ENCODE data around the gene CACNG8.

CACNG8 gene

GRCh38 chr19:53992211-53992610 lies 29.5 kb downstream of the CACNG8 start:
- DNase-seq (ENCODE audit: low read depth, low spot score), result no peak

GRCh38 chr19:53992815-53993214 lies 30.1 kb downstream of the CACNG8 start:
- DNase-seq (ENCODE audit: low read depth, low spot score), result no peak

GRCh38 chr19:53993448-53993847 lies 30.7 kb downstream of the CACNG8 start:
- no peak for DNase-seq (ENCODE audit: low read depth, low spot score)

GRCh38 chr19:53994811-53995210 lies 32.1 kb downstream of the CACNG8 start:
- DNase-seq (ENCODE audit: low read depth, low spot score), result no peak

DNA sequence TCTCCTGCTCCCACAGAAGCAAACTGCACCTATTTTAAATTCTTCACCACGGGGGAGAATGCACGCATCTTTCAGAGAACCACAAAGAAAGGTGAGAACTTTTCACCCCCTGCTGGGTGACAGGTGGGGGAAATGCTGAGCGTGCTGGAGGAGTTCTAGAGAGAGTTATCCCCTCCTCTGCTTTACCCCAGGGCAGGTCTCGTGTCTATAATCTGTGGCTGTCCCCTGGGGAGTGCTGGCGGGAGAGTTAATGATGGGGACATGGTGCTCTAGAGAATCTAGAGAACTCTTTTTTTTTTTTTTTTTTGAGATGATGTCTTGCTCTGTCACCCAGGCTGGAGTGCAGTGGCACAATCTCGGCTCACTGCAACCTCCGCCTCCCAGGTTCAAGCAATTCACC lies 35.5 kb downstream of the CACNG8 start:
- no peak for DNase-seq (ENCODE audit: low read depth, low spot score)

DNA sequence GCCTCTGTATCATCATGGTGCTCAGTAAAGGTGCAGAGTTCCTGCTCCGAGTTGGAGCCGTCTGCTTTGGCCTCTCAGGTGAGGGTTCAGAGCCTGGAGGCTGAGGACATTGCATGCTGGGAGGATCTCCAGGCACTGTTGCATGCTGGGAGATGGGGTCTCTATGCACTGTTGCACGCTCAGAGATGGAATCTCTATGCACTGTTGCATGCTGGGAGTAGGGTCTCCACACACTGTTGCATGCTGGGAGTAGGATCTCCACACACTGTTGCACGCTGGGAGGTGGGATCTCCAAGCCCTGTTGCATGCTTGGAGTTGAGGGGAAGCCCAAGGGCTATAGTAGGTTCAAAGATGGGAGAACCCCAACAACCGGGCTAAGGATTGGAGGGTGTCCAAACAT lies 37.0 kb downstream of the CACNG8 start:
- no peak for DNase-seq (ENCODE audit: low read depth, low spot score)

GRCh38 chr19:54001496-54001895 lies 38.8 kb downstream of the CACNG8 start:
- DNase-seq (ENCODE audit: low read depth, low spot score), result no peak

DNA sequence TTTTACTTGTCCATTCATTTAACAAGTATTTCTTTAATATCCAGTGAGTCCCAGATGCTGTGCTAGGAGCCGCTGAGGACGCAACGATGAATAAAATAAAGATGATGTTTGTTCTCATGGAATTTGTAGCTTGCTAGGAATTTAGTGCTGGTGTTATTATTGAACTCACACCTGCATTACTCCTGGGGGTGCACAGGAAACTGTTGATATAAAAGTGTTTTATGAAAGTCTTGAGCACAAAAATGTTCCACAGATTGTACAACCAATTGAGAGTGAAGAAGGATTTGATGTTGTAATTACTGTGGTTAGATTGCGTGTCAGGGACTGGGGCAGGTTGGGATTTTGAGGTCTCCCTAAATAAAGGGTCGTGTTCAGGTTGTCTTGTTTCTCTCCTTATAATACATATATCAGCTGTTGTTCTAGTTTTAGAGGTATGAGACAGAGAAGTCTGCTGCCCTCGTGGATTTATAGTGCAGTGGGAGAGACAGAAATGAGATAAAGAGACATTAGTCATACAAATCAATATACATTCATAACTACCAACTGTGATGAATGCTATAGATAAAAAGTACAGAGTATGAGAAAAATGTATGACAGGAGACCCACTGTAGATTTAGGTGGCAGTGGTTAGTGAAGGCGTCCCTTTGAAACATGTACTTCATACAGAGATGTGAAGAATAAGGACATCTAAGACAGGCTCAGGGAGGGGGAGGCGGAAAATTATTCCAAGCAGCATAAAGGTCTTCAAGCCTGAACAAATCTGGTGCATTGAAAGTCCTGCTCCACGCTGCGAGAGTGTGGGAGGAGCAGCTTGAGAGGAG lies 40.0 kb downstream of the CACNG8 start:
- DNase-seq (ENCODE audit: low read depth, low spot score), result no peak

DNA sequence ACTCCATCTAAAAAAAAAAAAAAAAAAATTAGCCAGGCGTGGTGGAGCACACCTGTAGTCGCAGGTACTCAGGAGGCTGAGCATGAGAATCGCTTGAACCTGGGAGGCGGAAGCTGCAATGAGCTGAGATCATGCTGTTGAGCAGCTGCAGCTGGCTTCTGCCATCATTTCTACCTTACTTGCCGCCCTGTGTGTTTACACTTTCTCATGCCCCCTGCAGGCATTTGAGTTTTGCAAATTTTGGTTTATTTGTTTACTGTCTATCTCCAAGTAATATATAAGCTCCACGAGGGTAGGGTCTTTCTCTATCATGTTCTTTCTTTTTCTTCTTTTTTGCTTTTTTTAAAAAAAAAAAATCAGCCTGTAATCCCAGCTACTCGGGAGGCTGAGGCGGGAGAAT lies 46.7 kb downstream of the CACNG8 start:
- DNase-seq (ENCODE audit: low read depth, low spot score), result no peak

DNA sequence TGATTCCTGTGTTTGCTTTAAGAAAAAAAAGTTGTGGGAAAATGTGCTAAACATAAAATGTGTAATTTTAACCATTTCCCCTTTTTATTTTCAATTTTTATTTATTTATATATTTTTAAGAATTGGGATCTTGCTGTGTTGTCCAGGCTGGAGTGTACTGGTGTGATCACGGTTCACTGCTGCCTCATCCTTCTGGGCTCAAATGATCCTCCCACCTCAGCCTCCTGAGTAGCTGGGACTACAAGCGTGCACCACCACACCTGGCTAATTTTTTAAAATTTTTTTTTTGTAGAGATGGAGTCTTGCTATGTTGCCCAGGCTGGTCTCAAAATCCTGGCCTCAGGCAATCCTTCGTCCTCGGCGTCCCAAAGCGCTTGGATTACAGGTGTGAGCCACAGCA lies 47.7 kb downstream of the CACNG8 start:
- DNase-seq (ENCODE audit: low read depth, low spot score), result no peak

DNA sequence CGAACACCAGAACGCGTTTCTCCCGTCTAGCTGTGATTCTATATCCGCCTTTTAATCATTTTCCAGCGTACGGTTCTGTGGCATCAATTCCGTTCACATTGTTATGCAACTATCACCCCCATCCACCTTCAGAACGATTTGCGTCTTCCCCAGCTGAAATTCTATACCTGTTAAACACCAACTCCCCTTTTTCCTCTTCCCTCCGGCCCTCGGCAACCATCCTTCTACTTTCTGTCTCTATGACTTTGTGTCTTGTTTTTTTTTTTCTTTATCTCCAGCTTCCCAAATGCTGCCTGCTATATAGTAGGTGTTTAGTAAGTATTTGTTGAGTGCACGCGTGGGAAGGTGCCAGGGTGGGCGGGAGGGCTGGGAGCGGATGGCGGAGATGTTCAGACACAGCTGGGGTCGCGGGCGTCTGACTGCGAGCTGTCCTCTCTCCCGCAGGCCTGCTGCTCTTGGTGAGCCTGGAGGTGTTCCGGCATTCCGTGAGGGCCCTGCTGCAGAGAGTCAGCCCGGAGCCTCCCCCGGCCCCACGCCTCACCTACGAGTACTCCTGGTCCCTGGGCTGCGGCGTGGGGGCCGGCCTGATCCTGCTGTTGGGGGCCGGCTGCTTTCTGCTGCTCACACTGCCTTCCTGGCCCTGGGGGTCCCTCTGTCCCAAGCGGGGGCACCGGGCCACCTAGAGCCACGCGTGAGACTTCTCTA lies 48.9 kb downstream of the CACNG8 start:
- DNase-seq (ENCODE audit: low read depth, low spot score), result no peak

DNA sequence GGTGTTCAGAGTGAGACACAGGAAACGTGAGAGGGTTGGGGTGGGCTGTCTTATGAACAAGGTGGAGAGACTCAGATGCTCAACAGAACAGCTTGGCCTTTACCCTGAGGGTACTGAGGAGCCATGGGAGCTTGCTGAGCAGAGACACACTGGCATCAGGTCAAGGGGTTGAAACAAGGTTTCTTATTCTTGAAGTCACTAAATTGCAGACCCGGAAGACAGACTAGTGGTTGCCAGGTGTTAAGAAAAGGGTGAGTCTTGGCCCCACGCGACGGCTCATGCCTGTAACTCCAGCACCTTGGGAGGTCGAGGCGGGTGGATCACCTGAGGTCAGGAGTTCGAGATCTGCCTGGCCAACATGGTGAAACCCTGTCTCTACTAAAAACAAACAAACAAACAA lies 51.1 kb downstream of the CACNG8 start:
- DNase-seq (ENCODE audit: low read depth, low spot score), result no peak

- no peak for DNase-seq (ENCODE audit: low read depth, low spot score)
Measured at GRCh38 chr19:54014920-54015560, 52.3 kb downstream of the CACNG8 start.

DNA sequence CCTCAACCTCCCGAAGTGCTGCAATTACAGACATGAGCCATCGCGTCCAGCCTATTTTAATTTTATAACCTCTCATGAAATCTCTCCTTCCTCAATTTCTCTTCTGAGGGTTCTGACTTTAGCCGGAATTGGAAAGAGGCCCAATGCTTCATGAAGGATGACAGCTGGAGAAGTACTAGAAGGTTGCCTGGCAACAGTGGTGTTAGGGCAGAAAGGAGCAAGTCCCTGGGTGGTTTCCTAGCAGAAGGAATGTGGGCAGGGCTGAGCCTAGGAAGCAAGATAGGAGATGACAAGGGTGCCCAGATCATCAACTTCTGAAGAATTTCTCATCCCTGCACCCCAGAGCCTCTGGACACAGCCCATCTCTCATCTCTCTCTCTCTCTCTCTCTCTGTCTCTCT lies 54.5 kb downstream of the CACNG8 start:
- DNase-seq (ENCODE audit: low read depth, low spot score), result peak; percentile 40

DNA sequence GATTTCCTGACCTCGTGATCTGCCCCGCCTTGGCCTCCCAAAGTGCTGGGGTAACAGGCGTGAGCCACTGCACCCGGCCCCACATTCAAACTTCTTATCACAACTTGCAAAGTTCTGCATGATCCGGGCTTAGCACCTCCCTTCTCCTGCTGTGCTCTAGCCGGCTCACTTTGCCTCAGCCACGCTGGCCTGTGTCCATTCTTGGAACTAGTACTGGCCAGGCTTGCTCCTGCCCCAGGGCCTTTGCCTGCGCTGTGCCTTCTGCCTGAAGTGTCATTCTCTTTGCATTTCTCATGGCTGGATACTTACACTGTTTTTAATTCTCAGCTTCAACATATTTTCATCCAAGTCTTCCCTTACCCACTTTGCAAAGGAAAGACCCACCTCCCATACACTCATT lies 58.6 kb downstream of the CACNG8 start:
- no peak for DNase-seq (ENCODE audit: low read depth, low spot score)

DNA sequence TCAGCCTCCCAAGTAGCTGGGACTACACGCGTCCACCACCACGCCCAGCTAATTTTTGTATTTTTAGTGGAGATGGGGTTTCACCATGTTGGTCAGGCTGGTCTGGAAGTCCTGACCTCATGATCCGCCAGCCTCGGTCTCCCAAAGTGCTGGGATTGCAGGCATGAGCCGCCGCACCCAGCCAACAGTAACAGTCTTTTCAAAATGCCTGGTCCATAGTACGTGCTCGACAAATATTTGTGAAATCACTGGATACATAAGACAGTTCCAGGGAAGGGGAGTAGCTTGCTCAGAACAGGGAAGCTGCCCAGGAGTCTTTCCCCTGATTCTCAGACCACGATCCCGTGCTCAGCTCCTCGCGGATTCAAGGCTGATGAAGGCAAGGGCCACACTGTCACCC lies 59.2 kb downstream of the CACNG8 start:
- DNase-seq (ENCODE audit: low read depth, low spot score), result no peak

DNA sequence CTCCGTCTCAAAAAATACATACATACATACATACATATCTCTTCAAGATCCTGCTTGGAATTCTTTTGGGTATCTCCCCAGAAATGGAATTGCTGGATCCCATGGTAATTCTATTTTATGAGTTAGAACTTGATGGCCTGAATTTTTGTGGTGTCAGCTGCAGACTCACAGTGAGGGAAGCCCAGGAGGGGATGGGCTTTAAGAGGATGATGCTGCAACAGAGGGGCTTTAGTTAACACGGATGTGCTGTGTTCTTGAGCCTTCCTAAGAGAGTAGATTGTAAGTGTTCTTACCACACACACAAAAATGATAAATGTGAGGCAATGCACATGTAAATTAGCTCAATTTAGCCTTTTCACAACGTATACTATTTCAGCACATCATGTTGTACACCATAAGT lies 60.5 kb downstream of the CACNG8 start:
- DNase-seq (ENCODE audit: low read depth, low spot score), result no peak

DNA sequence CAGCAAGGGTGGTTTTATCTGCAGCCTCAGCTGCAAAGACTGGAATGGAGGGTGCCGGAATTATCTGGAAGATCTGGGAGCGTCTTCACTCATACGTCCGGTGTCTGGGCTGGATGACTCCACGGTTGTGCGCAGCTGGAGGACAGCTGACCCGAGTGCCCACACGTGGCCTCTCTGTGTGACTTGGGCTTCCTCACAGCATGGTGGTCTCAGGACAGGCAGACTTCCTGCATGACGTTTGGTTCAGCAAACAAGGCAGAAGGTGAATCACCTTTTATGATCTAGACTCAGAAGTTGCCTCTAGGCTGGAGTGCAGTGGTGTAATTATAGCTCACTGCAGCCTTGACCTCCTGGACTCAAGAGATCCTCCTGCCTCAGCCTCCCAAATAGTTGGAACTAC lies 61.9 kb downstream of the CACNG8 start:
- no peak for DNase-seq (ENCODE audit: low read depth, low spot score)

DNA sequence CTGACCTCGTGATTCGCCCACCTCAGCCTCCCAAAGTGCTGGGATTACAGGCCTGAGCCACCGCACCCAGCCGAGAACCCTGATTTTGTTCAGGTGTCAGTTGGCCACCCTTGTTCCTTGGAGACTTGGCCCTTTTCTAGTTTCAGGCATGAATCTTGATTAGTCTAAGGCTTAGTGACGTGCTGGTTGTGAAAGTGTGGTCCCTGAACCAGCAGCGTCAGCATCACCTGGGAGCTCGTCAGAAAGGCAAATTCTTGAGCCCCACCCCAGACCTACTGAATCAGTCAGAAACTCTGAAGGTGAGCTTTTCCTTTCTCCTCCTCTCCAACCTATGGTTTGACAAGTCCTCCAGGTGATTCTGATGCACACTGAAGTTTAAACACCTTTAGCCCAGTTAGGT lies 63.9 kb downstream of the CACNG8 start:
- no peak for DNase-seq (ENCODE audit: low read depth, low spot score)

DNA sequence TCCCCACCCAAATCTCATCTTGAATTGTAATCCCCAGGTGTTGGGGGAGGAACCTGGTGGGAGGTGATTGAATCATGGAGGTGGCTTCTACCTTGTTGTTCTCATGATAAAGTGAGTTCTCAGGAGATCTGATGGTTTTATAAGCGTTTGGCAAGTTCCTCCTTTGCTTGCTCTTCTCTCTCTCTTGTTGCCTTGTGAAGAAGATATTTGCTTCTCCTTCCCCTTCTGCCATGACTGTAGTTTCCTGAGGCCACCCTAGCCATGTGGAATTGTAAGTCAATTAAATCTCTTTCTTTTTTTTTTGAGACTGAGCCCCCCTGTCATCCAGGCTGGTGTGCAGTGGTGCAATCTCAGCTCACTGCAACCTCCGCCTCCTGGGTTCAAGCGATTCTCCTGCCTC lies 66.6 kb downstream of the CACNG8 start:
- DNase-seq (ENCODE audit: low read depth, low spot score), result no peak

DNA sequence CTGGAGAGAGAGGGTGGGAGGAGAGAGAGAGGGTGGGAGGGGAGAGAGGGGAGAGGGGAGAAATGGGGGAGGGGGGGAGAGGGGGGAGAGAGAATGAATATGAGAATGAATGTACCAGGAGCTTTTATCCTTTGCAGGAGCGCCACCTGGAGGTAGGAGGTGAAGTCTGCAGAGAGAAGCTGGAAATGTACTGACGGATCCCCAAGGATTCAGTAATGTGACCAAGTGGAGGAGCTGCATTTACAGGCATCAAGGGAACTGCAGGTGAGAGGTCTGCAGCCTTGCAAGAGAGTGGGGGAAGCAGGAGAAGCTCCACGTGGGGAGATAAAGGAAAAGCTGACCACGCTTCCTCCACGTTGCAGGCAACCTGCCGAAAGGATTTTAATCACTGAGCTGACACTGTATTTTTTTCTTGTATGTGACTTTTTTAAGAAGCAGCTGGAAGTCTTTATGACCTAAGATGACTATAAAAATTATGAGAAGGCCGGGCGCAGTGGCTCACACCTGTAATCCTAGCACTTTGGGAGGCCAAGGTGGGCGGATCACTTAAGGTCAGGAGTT lies 67.3 kb downstream of the CACNG8 start:
- peak; percentile 75 for DNase-seq (ENCODE audit: low read depth, low spot score)

DNA sequence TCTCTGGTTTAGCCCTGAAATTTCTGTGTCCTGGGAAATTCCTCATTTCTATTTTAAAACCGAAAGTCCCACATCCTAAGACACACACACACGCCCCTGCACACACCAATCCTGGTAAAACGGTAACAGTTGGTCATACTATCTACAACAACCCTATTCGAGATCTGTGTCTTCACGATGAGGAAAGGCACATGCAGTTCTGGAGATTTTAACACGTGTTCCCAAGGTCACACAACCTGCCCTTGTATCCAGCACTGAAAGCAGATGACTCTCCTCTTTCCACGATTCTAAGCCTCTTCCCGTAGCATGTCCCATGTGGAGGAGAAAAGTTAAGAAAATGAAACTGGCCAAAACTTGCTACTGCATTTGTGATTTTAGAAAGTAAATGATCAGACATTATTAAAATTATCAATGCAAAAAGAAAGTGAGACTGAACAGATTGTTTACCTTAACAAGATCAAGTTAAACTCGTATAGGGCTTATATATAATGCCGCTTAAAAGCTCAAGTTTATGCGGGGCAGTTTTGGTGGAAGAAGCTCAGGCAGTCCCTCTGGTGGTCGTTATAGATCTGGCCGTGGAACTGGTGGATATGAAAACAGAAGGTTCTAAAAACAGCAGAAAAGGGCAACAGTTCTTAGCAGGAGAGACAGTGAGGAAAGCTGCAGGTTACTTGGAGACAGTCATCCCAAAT lies 68.3 kb downstream of the CACNG8 start:
- no peak for DNase-seq (ENCODE audit: low read depth, low spot score)
